Measurements from ENCODE around the gene ALOXE3.
A peak's percentile ranks its signal among the peaks of the same experiment; 100 is the strongest.

Gene ALOXE3

DNA sequence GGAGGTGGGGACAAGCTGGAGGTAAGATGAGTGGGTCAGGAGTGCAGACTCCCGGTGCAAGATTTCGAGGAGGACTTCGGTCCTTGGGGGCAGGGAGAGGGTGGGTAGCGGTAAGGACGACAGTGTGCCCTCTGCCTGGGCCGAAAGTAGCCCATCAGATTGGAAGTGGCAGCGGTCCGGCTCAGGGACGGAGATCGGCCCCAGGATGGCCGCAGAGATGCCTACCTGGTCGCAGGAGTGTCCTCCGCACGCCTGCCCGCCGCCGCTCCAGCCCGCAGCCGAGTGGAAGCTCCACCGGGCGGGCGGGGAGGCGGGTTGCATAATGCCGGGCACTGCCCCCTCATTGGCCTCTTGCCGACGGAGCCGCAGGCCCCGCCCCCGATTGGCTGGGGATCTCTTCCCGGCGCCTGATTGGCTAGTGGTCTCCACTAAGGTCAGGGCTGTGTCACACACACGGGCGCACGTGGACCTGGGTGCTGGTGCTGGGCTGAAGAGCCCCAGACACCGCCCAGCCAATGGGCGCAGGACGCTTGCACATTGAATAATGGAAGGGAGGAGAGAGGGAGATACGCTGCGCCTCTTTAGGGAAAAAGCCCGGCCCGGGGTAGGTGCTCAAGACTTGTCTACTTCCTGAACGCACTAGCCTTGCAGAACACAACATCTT, 33.9 kb upstream of the ALOXE3 start, which contains the start of gene PER1:
PER1 (minus strand) TSS at position 293 of the 664 bp plus-strand sequence. CDS start 1,698 bp downstream, outside the sequence.
- peak within 1 kb of the TSS; percentile 98 for H3K27ac ChIP-seq
- DNase-seq (ENCODE audit: low spot score): peak; percentile 96
- CTCF ChIA-PET: interaction anchor here (0.6 to 1.6 kb wide), 2 partner anchors 13 to 62 kb away, joined by 4 to 9 read pairs; no protein-coding TSS in a partner anchor
- TF ChIP-seq CTCF (conservative IDR thresholded peaks at IDR 0.05; ENCODE audit: low read depth): no peak
- POLR2A ChIA-PET (ENCODE audit: low non-redundant PET): no interaction called here

- DNase-seq (ENCODE audit: low spot score): no peak
- peak overlapping the region; percentile 98 for H3K27ac ChIP-seq
- no peak for TF ChIP-seq CTCF (conservative IDR thresholded peaks at IDR 0.05; ENCODE audit: low read depth)
- ChIA-PET CTCF (interaction anchor here (0.6 to 1.6 kb wide), 2 partner anchors 12 to 61 kb away, joined by 4 to 9 read pairs; no protein-coding TSS in a partner anchor), POLR2A (ENCODE audit: low non-redundant PET) (no interaction called here)
These were observed 33.4 kb upstream of the ALOXE3 start for GRCh38 chr17:8151641-8152111.

GRCh38 chr17:8151120-8151640, 32.9 kb upstream of the ALOXE3 start:
- no peak for TF ChIP-seq CTCF (conservative IDR thresholded peaks at IDR 0.05; ENCODE audit: low read depth)
- H3K27ac ChIP-seq: peak overlapping the region; percentile 98
- no peak for DNase-seq (ENCODE audit: low spot score)
- POLR2A ChIA-PET (ENCODE audit: low non-redundant PET): interaction anchor here (0.6 kb wide), 1 partner anchor 85 kb away, joined by 3 read pairs; no protein-coding TSS in a partner anchor
- CTCF ChIA-PET: interaction anchor here (0.7 kb wide), 1 partner anchor 1012 kb away, joined by 4 read pairs; no protein-coding TSS in a partner anchor

DNA sequence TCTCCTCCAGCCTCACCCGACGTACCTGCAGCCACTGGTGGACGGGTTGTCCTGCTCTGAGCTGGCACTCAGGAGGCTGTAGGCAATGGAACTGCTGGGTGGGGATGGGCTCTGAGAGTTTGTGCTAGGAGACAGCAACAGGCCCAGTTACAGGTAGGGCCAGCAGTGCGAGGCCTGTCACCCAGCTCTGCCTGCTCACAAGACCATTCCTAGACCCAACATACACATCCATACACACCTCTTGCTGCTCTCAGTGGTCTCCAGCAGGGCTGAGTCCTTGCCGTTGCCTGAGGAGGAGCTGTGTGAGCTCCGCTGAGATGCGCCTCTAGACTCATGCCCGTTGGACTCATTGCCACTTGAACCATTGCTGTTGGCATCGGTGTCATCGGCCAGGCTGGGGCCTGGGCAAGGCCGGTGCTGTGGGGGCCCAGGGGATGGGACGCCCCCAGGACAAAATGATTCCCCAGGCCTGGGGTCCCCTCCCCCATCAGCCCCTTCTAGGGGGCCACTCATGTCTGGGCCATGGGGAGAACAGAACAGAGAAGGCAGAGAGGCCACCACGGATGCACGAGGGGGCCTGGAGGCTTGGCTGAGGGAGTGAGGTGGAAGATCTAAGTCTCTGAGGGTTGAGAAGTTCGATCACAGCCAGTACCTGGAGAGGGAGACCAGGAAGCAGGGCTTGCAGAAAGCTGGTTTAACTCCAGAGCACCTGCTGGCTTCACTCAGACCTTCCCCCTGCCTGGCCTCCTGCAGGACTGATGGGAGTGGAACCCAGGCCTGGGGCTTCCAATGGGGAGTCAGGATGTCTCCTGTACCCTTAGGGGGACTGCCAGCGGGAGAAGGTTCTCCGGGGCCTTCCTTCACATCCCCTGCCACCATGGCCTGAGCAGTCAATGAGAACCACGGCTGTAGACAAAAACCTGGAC, 32.1 kb upstream of the ALOXE3 start:
- DNase-seq (ENCODE audit: low spot score): no peak
- TF ChIP-seq CTCF (conservative IDR thresholded peaks at IDR 0.05; ENCODE audit: low read depth): no peak
- ChIA-PET POLR2A (ENCODE audit: low non-redundant PET) (interaction anchor here (0.6 kb wide), 1 partner anchor 85 kb away, joined by 3 read pairs; no protein-coding TSS in a partner anchor), CTCF (interaction anchor here (0.7 to 1.0 kb wide), 4 partner anchors 8 to 1011 kb away, joined by 3 to 4 read pairs (median 4); no protein-coding TSS in a partner anchor)
- peak overlapping the region; percentile 98 for H3K27ac ChIP-seq

GRCh38 chr17:8149419-8150193, 31.3 kb upstream of the ALOXE3 start:
- H3K27ac ChIP-seq: peak overlapping the region; percentile 98
- no peak for DNase-seq (ENCODE audit: low spot score)
- ChIA-PET CTCF (interaction anchor here (0.7 to 1.0 kb wide), 3 partner anchors 9 to 496 kb away, joined by 3 to 4 read pairs (median 3); no protein-coding TSS in a partner anchor), POLR2A (ENCODE audit: low non-redundant PET) (no interaction called here)
- TF ChIP-seq CTCF (conservative IDR thresholded peaks at IDR 0.05; ENCODE audit: low read depth): no peak
